ENCODE data around the gene GRM7. TPM values are rescaled to one million over a fixed set of nuclear protein-coding genes. Genes with fewer than 3 reads are reported as not detected.

GRM7 gene
- total RNA-seq, 1 donor from 2014 or later: 0.34 TPM

GRCh38 chr3:7428206-7428718 is 567.3 kb downstream of the GRM7 start:
- Mint-ChIP-seq H3K4me3 (ENCODE audit: low read depth) (no peak overlapping the region), H3K4me1 (ENCODE audit: low read depth) (peaks cover 6% of the 10 kb centered on the region), H3K9me3 (ENCODE audit: low read depth) (peaks cover 8% of the 10 kb centered on the region), H3K27ac (no peak overlapping the region), H3K36me3 (ENCODE audit: insufficient read depth) (peaks cover 4% of the 10 kb centered on the region), H3K27me3 (no peaks in the 10 kb centered on the region)
- no peak for DNase-seq (ENCODE audit: low spot score, unreplicated experiment)
- TF ChIP-seq CTCF (IDR thresholded peaks at IDR 0.05; ENCODE audit: unreplicated experiment): no peak

- Mint-ChIP-seq H3K4me1 (ENCODE audit: low read depth) (peaks cover 6% of the 10 kb centered on the region), H3K9me3 (ENCODE audit: low read depth) (peaks cover 13% of the 10 kb centered on the region), H3K4me3 (ENCODE audit: low read depth) (no peak overlapping the region), H3K27ac (no peak overlapping the region), H3K36me3 (ENCODE audit: insufficient read depth) (peaks cover 4% of the 10 kb centered on the region), H3K27me3 (no peaks in the 10 kb centered on the region)
- no peak for DNase-seq (ENCODE audit: low spot score, unreplicated experiment)
- no peak for TF ChIP-seq CTCF (IDR thresholded peaks at IDR 0.05; ENCODE audit: unreplicated experiment)
Observed at GRCh38 chr3:7432610-7433009, 571.7 kb downstream of the GRM7 start.

- Mint-ChIP-seq H3K4me3 (ENCODE audit: low read depth) (no peak overlapping the region), H3K27ac (no peak overlapping the region), H3K9me3 (ENCODE audit: low read depth) (peaks cover 13% of the 10 kb centered on the region), H3K36me3 (ENCODE audit: insufficient read depth) (peaks cover 4% of the 10 kb centered on the region), H3K27me3 (no peaks in the 10 kb centered on the region), H3K4me1 (ENCODE audit: low read depth) (peaks cover 4% of the 10 kb centered on the region)
- TF ChIP-seq CTCF (IDR thresholded peaks at IDR 0.05; ENCODE audit: unreplicated experiment): no peak
- no peak for DNase-seq (ENCODE audit: low spot score, unreplicated experiment)
Observed at GRCh38 chr3:7433073-7433472, 572.2 kb downstream of the GRM7 start.

DNA sequence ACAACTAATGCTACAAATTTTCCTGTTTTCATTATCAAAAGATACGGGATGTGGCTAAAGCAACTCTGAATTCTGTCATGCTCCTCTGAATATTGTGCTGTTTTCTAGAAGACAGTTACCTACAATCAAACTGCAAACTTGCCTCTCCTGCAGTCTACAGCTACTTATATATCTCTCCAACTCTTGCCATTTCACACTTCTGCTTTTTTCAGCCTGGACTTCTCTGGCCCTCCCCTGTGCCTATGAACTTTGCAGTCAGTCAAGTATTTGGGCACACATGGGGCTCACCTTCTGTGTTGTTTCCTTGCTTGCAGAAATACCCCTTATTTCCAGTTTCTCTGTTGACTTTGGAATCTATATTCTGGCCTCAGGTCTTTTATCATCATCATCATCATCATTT is 575.6 kb downstream of the GRM7 start:
- Mint-ChIP-seq H3K36me3 (ENCODE audit: insufficient read depth) (peaks cover 4% of the 10 kb centered on the region), H3K27ac (no peak overlapping the region), H3K4me3 (ENCODE audit: low read depth) (no peak overlapping the region), H3K27me3 (peaks cover 4% of the 10 kb centered on the region), H3K4me1 (ENCODE audit: low read depth) (no peaks in the 10 kb centered on the region), H3K9me3 (ENCODE audit: low read depth) (peaks cover 13% of the 10 kb centered on the region)
- TF ChIP-seq CTCF (IDR thresholded peaks at IDR 0.05; ENCODE audit: unreplicated experiment): no peak
- no peak for DNase-seq (ENCODE audit: low spot score, unreplicated experiment)

DNA sequence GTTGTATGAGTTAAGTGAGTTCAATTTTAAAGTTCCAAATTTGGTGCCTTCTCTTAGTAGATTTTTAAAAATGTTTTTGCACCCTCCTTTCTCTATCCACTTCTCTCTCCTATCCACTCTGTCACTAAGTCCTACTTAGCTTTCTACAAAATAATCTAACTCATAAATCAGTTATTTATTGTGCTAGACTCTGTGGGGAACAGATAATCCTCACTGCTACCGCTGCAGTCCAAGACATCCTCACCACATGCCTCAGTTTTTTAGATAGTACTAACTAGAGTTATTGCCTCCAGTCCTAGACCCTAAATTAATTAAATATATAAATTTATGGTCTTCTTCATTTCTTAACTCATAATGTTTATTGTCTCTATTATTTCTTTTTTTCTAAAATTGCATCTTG is 576.3 kb downstream of the GRM7 start:
- no peak for TF ChIP-seq CTCF (IDR thresholded peaks at IDR 0.05; ENCODE audit: unreplicated experiment)
- peaks cover 17% of the 10 kb centered on the region for H3K9me3 Mint-ChIP-seq (ENCODE audit: low read depth)
- DNase-seq (ENCODE audit: low spot score, unreplicated experiment): no peak
- H3K36me3 Mint-ChIP-seq (ENCODE audit: insufficient read depth): peaks cover 4% of the 10 kb centered on the region
- no peaks in the 10 kb centered on the region for H3K4me1 Mint-ChIP-seq (ENCODE audit: low read depth)
- H3K27me3 Mint-ChIP-seq: peaks cover 4% of the 10 kb centered on the region
- no peak overlapping the region for H3K27ac Mint-ChIP-seq
- no peak overlapping the region for H3K4me3 Mint-ChIP-seq (ENCODE audit: low read depth)

Measured in progenitor cell of endocrine pancreas (in vitro differentiated cells).